Stomach (tissue), 4 donors: ENCODE data around the gene COL5A3.

ENCODE experiments used
- EP300 ChIP-seq: sonication (generic); formaldehyde crosslinking; IDR thresholded peaks from one replicate; pipeline ENCODE4 v1.6.1; 2017; ENCODE audit warnings: antibody characterized with exemption
- POLR2A ChIP-seq, 4 donors: fragments of 450-650 bp; IDR thresholded peaks; one replicate each; pipeline ENCODE4 v1.6.1; 2016; ENCODE audit warnings: antibody characterized with exemption in 4 of 4, control low read depth in 2 of 4, mild to moderate bottlenecking in 1 of 4, moderate library complexity in 1 of 4
- POLR2AphosphoS5 ChIP-seq, 3 donors: sonication (generic); formaldehyde crosslinking; IDR thresholded peaks; one replicate each; pipeline ENCODE4 v1.6.1; 2016; ENCODE audit warnings: antibody characterized with exemption in 3 of 3
- TF ChIP-seq, protein P1 (sequence below), 7 experiments: fragments of 450-650 bp in 4 of 7; fragments of 200-600 bp in 3 of 7; sonication (generic) in 3 of 7; IDR thresholded peaks; one replicate each; pipeline ENCODE4 v1.5.1; 2016 to 2019; ENCODE audit warnings: antibody characterized with exemption in 7 of 7, control low read depth in 2 of 7, mild to moderate bottlenecking in 1 of 7

DNA sequence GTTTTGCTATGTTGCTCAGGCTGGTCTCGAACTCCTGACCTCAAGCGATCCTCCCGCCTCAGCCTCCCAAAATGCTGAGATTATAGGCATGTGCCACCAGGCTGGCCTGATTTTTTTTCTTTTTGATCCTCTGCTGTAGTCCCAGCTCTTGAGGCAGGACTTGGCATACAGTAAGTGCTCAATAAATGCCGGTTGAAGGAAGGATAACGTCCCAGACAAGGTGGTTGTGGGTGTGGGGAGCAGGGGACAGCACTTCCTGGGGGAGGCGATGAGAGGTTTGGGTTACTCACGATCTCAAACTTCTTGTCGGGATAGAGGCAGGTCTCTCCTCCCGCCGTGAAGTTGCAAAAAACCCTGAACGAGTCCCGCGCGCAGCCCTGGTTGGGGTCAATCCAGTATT, 44.3 kb downstream of the COL5A3 start:
- TF ChIP-seq, protein P1, sequence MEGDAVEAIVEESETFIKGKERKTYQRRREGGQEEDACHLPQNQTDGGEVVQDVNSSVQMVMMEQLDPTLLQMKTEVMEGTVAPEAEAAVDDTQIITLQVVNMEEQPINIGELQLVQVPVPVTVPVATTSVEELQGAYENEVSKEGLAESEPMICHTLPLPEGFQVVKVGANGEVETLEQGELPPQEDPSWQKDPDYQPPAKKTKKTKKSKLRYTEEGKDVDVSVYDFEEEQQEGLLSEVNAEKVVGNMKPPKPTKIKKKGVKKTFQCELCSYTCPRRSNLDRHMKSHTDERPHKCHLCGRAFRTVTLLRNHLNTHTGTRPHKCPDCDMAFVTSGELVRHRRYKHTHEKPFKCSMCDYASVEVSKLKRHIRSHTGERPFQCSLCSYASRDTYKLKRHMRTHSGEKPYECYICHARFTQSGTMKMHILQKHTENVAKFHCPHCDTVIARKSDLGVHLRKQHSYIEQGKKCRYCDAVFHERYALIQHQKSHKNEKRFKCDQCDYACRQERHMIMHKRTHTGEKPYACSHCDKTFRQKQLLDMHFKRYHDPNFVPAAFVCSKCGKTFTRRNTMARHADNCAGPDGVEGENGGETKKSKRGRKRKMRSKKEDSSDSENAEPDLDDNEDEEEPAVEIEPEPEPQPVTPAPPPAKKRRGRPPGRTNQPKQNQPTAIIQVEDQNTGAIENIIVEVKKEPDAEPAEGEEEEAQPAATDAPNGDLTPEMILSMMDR (IDR thresholded peaks at IDR 0.05), result no peak
- TF ChIP-seq EP300 (no peak), POLR2A (IDR thresholded peaks at IDR 0.05) (no peak), POLR2AphosphoS5 (IDR thresholded peaks at IDR 0.05) (no peak)
